ENCODE data around the gene IKZF1.
A peak's percentile ranks its signal among the peaks of the same experiment; 100 is the strongest.

IKZF1 gene

GRCh38 chr7:50266635-50267386, 37.7 kb upstream of the IKZF1 start:
- no peak for TF ChIP-seq CTCF (IDR thresholded peaks at IDR 0.05; ENCODE audit: extremely low read depth, missing control alignments)
- DNase-seq (ENCODE audit: low spot score), result peak; percentile 37

DNA sequence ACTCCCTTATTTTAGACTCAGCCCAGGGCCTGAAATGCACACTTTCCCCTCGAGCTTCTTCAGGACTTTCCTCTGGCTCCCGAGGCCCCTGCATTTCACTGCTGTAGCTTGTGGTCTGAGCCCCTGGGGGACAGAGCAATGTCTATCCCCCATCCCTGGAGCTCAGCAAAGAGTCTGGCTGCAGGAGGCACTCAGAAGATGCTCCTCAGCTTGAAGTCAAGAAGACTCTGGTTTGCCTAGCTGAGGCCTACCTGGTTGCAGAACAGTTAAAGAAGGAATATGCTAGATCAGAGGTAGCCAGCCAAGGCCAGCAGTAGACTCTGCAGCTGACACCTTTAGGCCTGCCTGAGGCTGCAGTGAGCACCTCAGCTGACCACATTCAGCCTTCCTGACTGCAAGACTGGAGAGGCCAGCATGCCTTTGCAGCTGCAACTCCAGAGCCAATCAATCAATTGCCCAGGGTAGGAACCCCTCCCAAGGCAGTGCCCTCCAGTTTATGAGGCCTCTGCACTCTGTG, 36.9 kb upstream of the IKZF1 start:
- no peak for DNase-seq (ENCODE audit: low spot score)
- TF ChIP-seq CTCF (IDR thresholded peaks at IDR 0.05; ENCODE audit: extremely low read depth, missing control alignments), result no peak

DNA sequence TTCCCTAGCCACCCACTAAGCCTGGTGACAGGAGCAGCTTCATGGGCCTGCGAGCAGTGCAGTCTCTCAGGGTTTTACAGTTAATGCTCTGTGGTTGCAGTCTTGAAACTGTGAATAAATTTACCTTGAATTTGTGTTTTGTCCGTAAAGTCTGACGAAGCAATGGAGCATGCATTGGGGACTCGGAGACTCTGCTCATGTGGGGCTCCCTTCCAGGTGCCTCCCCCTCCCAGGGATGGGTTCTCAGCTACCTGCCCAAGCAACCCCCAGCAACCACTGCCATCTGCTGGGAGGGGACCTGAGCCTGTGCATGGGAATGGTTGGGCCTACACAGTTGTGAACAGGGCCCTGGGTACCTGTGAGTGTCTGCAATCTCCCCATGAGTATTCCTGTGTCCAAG, 36.3 kb upstream of the IKZF1 start:
- no peak for DNase-seq (ENCODE audit: low spot score)
- no peak for TF ChIP-seq CTCF (IDR thresholded peaks at IDR 0.05; ENCODE audit: extremely low read depth, missing control alignments)

DNA sequence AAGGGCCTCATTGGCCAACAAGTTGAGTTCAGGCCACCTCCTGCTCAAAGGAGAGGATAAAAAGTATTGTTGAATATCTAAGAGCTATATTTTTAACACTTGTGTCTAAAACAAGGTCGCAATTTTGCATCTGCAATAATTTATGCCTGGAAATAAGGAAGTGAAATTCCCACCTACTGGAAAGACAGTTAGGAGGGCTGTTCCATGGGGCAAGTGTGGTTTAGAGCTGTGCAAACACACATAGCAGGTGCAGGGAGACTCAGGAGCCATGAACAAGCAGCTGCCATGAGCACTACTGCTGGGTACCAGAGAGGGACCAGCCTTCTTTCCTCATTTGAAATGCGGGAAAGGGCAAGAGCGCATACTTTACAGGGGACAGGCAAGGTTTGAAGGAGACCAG, 35.5 kb upstream of the IKZF1 start:
- no peak for DNase-seq (ENCODE audit: low spot score)
- no peak for TF ChIP-seq CTCF (IDR thresholded peaks at IDR 0.05; ENCODE audit: extremely low read depth, missing control alignments)

- DNase-seq (ENCODE audit: low spot score), result no peak
- no peak for TF ChIP-seq CTCF (IDR thresholded peaks at IDR 0.05; ENCODE audit: extremely low read depth, missing control alignments)
These were observed 33.9 kb upstream of the IKZF1 start for GRCh38 chr7:50270531-50271018.

DNA sequence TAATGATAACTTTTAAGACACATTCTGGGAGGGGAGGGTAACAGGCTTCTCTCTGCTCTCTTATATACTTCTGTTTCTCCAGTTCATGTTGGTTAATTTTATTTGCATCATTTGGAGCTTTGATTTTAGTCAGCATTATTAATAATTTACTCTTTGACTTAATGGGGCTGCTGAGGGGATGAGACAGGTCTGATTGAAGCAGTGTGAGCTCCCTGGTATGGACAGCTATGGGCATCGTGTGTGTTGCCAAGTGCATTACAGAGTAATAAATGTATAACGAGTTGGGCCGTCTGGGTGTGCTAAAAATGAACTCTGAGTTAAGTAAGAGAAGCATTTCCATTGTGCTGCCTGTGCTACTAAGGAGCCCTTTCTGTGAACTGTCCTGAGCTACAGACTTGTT, 31.7 kb upstream of the IKZF1 start:
- no peak for DNase-seq (ENCODE audit: low spot score)
- no peak for TF ChIP-seq CTCF (IDR thresholded peaks at IDR 0.05; ENCODE audit: extremely low read depth, missing control alignments)

DNA sequence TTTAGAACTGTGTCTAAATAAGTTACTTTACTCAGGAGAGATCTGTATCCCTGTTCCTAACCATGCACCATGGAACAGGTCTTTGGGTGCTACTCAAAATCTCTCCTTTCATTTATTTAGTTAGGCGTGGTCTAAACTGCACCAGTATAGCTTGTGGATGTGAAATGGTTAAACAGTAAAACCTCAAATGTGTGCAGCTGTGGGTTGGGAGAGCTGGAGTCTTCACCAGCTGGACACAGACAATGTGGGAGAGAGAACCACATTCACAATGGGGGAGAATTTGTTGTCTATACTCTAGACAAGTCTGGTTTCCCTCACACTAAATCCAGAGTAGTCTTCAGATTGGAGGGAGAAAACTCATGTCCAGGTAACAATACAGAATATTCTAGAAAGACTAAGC, 31.2 kb upstream of the IKZF1 start:
- DNase-seq (ENCODE audit: low spot score), result no peak
- no peak for TF ChIP-seq CTCF (IDR thresholded peaks at IDR 0.05; ENCODE audit: extremely low read depth, missing control alignments)

Data from GM20000 (cell line).